T1000 (cell line): ENCODE results near the gene THY1.
"Not testable (repeated sequence)": the region's sequence is repeated elsewhere in the genome, so short reads cannot be mapped to it uniquely, and the experiment has no call there.

Experiments used
- DNase-seq: peaks from one replicate; lab custom pipeline; 2025; ENCODE audit warnings: mixed read lengths; lab: John Stamatoyannopoulos, UW

THY1 gene

GRCh38 chr11:119445379-119445778, 22.4 kb upstream of the THY1 start:
- no peak for DNase-seq

GRCh38 chr11:119441898-119442243, 18.9 kb upstream of the THY1 start:
- no peak for DNase-seq

- DNase-seq, result no peak
Measured at GRCh38 chr11:119438599-119438998, 15.6 kb upstream of the THY1 start.

- not testable (repeated sequence) for DNase-seq
Measured at GRCh38 chr11:119437521-119437920, 14.5 kb upstream of the THY1 start.

- DNase-seq, result no peak
Measured at GRCh38 chr11:119436711-119437110, 13.7 kb upstream of the THY1 start.

GRCh38 chr11:119436093-119436492, 13.1 kb upstream of the THY1 start:
- no peak for DNase-seq

GRCh38 chr11:119434591-119435330, 11.8 kb upstream of the THY1 start:
- DNase-seq, result no peak

- no peak for DNase-seq
Measured at GRCh38 chr11:119433358-119433725, 10.4 kb upstream of the THY1 start.

GRCh38 chr11:119432484-119433357, 9.7 kb upstream of the THY1 start:
- DNase-seq, result peak; percentile 59

GRCh38 chr11:119431523-119431922, 8.6 kb upstream of the THY1 start:
- DNase-seq, result no peak

GRCh38 chr11:119427279-119427678, 4.3 kb upstream of the THY1 start:
- DNase-seq, result no peak

- DNase-seq, result no peak
Measured at GRCh38 chr11:119426142-119426541, 3.2 kb upstream of the THY1 start.

GRCh38 chr11:119424775-119425174, 1.8 kb upstream of the THY1 start:
- no peak for DNase-seq

- DNase-seq, result no peak
Measured at GRCh38 chr11:119424276-119424675, 1.3 kb upstream of the THY1 start.

- DNase-seq, result no peak
Measured at GRCh38 chr11:119423509-119424254, 710 bp upstream of the THY1 start.

- DNase-seq, result no peak
Measured at GRCh38 chr11:119421941-119422808, 797 bp downstream of the THY1 start.

- no peak for DNase-seq
Measured at GRCh38 chr11:119421351-119421750, 1.6 kb downstream of the THY1 start.

- DNase-seq, result no peak
Measured at GRCh38 chr11:119420631-119421030, 2.3 kb downstream of the THY1 start.

- no peak for DNase-seq
Measured at GRCh38 chr11:119419834-119420492, 3.0 kb downstream of the THY1 start.

GRCh38 chr11:119419246-119419645, 3.7 kb downstream of the THY1 start:
- no peak for DNase-seq

GRCh38 chr11:119418759-119419158, 4.2 kb downstream of the THY1 start:
- DNase-seq, result no peak
